ENCODE data around the gene ABCA4. TPM values are rescaled to one million over a fixed set of nuclear protein-coding genes. Genes with fewer than 3 reads are reported as not detected.

Gene ABCA4
- polyA plus RNA-seq, 1 experiment = 0.25 TPM

- POLR2A ChIA-PET = no interaction called here
- no peak for DNase-seq (ENCODE audit: low read depth)
- TF ChIP-seq CTCF (IDR thresholded peaks at IDR 0.05; ENCODE audit: insufficient read depth, low read depth, low read length) = no peak
- Histone ChIP-seq H3K4me3 (ENCODE audit: low read depth, low read length) (no peak overlapping the region), H3K36me3 (ENCODE audit: control insufficient read depth, insufficient read depth, low read length) (no peaks in the 10 kb centered on the region), H3K27me3 (ENCODE audit: control insufficient read depth, insufficient read depth, low read length) (no peaks in the 10 kb centered on the region)
- CTCF ChIA-PET = interaction anchor here (0.7 to 0.9 kb wide), 2 partner anchors 18 to 88 kb away, joined by 3 read pairs; no protein-coding TSS in a partner anchor
Observed at GRCh38 chr1:94113589-94114226, 7.2 kb downstream of the ABCA4 start.

GRCh38 chr1:94111879-94112278, 9.1 kb downstream of the ABCA4 start:
- TF ChIP-seq CTCF (IDR thresholded peaks at IDR 0.05; ENCODE audit: insufficient read depth, low read depth, low read length) = no peak
- Histone ChIP-seq H3K27me3 (ENCODE audit: control insufficient read depth, insufficient read depth, low read length) (no peaks in the 10 kb centered on the region), H3K36me3 (ENCODE audit: control insufficient read depth, insufficient read depth, low read length) (no peaks in the 10 kb centered on the region), H3K4me3 (ENCODE audit: low read depth, low read length) (no peak overlapping the region)
- POLR2A ChIA-PET = no interaction called here
- no peak for DNase-seq (ENCODE audit: low read depth)
- CTCF ChIA-PET = no interaction called here

GRCh38 chr1:94110946-94111740, 9.8 kb downstream of the ABCA4 start:
- Histone ChIP-seq H3K27me3 (ENCODE audit: control insufficient read depth, insufficient read depth, low read length) (no peaks in the 10 kb centered on the region), H3K4me3 (ENCODE audit: low read depth, low read length) (no peak overlapping the region), H3K36me3 (ENCODE audit: control insufficient read depth, insufficient read depth, low read length) (no peaks in the 10 kb centered on the region)
- DNase-seq (ENCODE audit: low read depth) = no peak
- CTCF ChIA-PET = no interaction called here
- TF ChIP-seq CTCF (IDR thresholded peaks at IDR 0.05; ENCODE audit: insufficient read depth, low read depth, low read length) = no peak
- POLR2A ChIA-PET = no interaction called here

GRCh38 chr1:94110021-94110761, 10.8 kb downstream of the ABCA4 start:
- ChIA-PET CTCF (interaction anchor here (0.7 kb wide), 1 partner anchor 226 kb away, joined by 3 read pairs; no protein-coding TSS in a partner anchor), POLR2A (no interaction called here)
- no peaks in the 10 kb centered on the region for H3K36me3 ChIP-seq (ENCODE audit: control insufficient read depth, insufficient read depth, low read length)
- H3K27me3 ChIP-seq (ENCODE audit: control insufficient read depth, insufficient read depth, low read length) = no peaks in the 10 kb centered on the region
- DNase-seq (ENCODE audit: low read depth) = no peak
- no peak for TF ChIP-seq CTCF (IDR thresholded peaks at IDR 0.05; ENCODE audit: insufficient read depth, low read depth, low read length)
- no peak overlapping the region for H3K4me3 ChIP-seq (ENCODE audit: low read depth, low read length)

GRCh38 chr1:94109478-94109877, 11.5 kb downstream of the ABCA4 start:
- CTCF ChIA-PET = interaction anchor here (0.6 to 1.0 kb wide), 2 partner anchors 14 to 70 kb away, joined by 4 to 6 read pairs; no protein-coding TSS in a partner anchor
- H3K27me3 ChIP-seq (ENCODE audit: control insufficient read depth, insufficient read depth, low read length) = no peaks in the 10 kb centered on the region
- no peak overlapping the region for H3K4me3 ChIP-seq (ENCODE audit: low read depth, low read length)
- no peaks in the 10 kb centered on the region for H3K36me3 ChIP-seq (ENCODE audit: control insufficient read depth, insufficient read depth, low read length)
- no peak for TF ChIP-seq CTCF (IDR thresholded peaks at IDR 0.05; ENCODE audit: insufficient read depth, low read depth, low read length)
- DNase-seq (ENCODE audit: low read depth) = no peak
- POLR2A ChIA-PET = no interaction called here
